Omental fat pad (tissue), 4 donors: ENCODE measurements around the gene SRD5A1. TPM values are rescaled to one million over a fixed set of nuclear protein-coding genes. Genes with fewer than 3 reads are reported as not detected.

Source experiments
- ATAC-seq: fragments of 150-250 bp; one replicate; pipeline ENCODE4 v1.9.1; 2016; ENCODE audit warnings: mild to moderate bottlenecking, moderate library complexity; ENCODE audit not compliant: low FRiP score
- DNase-seq: peaks from one replicate; pipeline ENCODE4 v3.0.0-alpha.2; 2019; ENCODE audit warnings: low spot score
- total RNA-seq, 4 donors: library from RNA; depleted of rRNA; stranded (reverse); fragments of >200 nt; gene quantifications; one replicate each; pipeline ENCODE4 v1.1.0, GENCODE V29; 2016
- TF ChIP-seq, protein P1 (sequence below), 3 donors: fragments of 450-650 bp; IDR thresholded peaks; one replicate each; pipeline ENCODE4 v1.5.1; 2016 to 2017; ENCODE audit warnings: antibody characterized with exemption in 3 of 3, mild to moderate bottlenecking in 3 of 3, moderate library complexity in 2 of 3

Gene SRD5A1
- total RNA-seq, 4 donors from 2014 or later = 2.3 to 6.7 (median 6.0) TPM

DNA sequence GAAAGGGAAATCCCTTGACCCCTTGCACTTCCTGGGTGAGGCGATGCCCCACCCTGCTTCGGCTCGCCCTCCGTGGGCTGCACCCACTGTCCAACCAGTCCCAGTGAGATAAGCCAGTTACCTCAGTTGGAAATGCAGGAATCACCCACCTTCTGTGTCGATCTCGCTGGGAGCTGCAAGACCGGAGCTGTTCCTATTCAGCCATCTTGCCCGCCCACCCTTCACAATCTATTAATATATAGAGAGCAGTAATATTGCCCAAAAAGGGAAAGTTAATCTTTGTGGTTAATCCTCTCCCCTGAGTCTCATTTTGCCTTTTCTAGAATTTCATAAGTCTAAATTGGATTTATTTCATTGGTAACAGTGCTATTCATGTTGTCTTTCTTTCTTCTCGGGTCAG lies 16.4 kb downstream of the SRD5A1 start:
- TF ChIP-seq, protein P1, sequence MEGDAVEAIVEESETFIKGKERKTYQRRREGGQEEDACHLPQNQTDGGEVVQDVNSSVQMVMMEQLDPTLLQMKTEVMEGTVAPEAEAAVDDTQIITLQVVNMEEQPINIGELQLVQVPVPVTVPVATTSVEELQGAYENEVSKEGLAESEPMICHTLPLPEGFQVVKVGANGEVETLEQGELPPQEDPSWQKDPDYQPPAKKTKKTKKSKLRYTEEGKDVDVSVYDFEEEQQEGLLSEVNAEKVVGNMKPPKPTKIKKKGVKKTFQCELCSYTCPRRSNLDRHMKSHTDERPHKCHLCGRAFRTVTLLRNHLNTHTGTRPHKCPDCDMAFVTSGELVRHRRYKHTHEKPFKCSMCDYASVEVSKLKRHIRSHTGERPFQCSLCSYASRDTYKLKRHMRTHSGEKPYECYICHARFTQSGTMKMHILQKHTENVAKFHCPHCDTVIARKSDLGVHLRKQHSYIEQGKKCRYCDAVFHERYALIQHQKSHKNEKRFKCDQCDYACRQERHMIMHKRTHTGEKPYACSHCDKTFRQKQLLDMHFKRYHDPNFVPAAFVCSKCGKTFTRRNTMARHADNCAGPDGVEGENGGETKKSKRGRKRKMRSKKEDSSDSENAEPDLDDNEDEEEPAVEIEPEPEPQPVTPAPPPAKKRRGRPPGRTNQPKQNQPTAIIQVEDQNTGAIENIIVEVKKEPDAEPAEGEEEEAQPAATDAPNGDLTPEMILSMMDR (IDR thresholded peaks at IDR 0.05) = no peak
- DNase-seq (no peak), ATAC-seq (no peak)

DNA sequence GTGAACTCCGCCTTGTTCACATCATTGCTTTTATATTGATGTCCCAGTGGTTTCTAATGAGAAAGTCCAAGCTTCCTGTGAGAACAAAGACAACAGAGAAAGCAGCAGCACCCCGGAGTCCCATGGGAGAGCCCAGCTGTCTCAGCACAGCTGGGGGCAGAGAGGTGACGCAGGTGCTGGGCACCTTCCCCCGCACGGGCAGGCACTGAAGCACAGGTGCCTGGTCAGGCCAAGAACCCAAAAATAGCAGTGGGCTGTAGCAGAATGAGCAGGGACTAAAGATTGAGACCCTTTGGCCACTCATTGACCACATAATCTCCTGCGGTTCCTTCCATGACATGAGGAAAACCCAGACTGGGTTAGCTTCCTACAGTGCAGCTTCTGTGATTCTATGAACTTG lies 18.8 kb downstream of the SRD5A1 start:
- DNase-seq (no peak), ATAC-seq (no peak)
- TF ChIP-seq, protein P1 (IDR thresholded peaks at IDR 0.05) = no peak

DNA sequence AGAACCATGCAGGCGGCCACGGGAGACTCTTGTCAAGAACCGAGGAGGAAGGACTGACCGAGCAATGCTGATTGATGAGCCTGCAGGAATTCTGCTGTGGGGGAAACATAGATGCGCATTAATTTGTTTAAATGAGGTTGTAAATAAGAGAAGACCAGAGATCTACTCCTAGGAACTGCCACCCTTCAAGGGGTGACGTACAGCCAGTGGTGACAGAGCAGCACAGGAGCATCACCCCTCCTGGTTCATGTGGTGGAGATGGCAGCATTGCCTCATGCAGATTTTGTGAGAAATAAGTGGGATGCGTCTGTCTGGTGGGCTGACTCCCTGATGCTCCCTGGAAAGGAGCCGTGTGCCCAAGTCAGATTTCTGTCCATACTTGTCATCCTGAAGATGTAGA lies 22.2 kb downstream of the SRD5A1 start:
- TF ChIP-seq, protein P1 (IDR thresholded peaks at IDR 0.05) = no peak
- ATAC-seq (no peak), DNase-seq (no peak)

DNA sequence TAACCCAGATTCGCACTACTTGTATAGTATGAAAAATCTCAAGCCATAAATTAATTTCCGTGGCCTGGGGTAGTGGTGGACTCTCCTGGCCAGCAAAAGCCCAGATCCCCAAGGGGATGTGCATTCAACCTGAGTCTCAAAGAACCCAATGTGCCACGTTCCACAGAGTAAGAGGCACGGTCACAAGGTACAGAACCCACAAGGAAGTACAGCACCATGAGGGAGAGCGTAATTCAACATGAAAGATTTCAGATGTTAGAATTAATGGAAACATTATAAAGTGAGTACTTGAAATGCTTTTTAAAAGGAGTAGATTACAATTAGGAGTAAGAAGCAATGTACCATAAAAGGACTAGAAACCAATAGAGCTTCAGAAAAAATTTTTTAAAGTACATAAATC lies 23.4 kb downstream of the SRD5A1 start:
- no peak for ATAC-seq
- DNase-seq = no peak
- TF ChIP-seq, protein P1 (IDR thresholded peaks at IDR 0.05) = no peak

DNA sequence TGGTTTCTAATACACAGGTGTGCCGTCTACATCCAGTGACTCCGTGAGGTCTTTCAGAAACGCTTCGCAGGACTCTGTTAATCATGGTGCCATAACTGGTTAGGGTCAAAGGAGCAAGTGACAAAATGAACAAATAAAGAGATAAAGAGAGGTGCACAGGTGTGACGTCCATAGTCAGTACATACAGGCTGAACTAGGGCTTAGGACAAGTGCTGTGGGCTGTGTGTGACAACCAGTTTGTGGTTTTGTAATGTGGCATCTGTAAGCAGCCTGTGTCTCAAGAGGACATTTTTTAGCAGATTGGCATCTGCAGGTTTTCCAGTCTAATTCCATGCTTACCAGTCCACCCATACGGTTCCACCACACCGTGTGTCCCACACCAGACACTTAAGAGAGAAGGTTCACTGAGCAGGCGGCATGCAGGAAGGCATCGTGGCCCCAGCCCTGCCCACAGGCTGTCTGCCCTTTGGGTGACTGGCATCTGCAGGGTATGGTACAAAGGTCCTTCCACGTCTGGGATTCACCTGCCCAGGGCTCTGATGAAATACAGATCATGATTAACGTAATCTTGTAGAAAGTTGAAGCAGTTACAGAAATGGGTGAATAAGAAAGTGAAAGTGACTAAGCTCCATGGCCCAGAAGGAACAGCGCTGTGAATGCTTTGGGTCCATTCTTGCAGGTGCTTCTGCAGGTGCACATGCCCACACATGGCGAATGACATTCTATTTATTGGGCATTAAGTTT lies 26.9 kb downstream of the SRD5A1 start:
- DNase-seq = no peak
- TF ChIP-seq, protein P1 (IDR thresholded peaks at IDR 0.05) = no peak

DNA sequence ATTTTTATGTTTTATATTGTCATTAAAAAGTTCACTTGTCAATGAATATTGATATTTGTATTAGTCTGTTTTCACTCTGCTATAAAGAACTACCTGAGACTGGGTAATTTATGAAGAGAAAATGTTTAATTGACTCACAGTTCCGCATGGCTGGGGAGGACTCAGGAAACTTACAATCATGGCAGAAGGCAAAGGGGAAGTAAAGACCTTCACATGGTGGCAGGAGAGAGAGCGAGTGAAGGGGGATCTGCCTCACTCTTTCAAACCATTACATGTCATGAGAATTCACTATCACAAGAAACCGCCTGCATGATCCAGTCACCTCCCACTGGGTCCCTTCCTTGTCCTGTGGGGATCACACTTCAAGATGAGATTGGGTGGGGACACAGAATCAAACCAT lies 27.4 kb downstream of the SRD5A1 start:
- DNase-seq (no peak), ATAC-seq (no peak)
- TF ChIP-seq, protein P1 (IDR thresholded peaks at IDR 0.05) = no peak

More for the DNA sequence above, 26.9 kb downstream of the SRD5A1 start:
- no peak for ATAC-seq

DNA sequence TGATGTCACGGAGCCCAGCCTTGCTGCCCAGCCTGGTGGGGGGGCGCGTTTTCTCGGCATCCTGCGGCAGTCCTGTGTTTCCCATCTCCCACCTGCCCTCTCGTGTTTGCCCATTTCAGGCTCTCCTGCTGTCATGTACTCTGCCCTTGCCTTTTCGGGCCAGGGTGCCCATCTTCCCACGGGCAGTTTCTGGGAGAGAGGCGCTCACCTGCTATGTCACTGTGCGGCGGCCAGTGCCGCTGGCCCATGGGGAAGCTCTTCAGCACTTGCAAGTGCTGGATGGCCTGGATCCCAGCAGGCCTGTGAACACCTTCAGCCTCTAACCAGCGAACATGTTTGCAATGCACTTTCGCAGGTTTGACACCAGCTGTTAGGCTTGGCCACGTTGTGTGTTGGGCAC lies 33.5 kb downstream of the SRD5A1 start:
- TF ChIP-seq, protein P1 (IDR thresholded peaks at IDR 0.05) = no peak
- no peak for DNase-seq
- ATAC-seq = no peak
